ENCODE results near the gene FAM174C. TPM values are rescaled to one million over a fixed set of nuclear protein-coding genes. Genes with fewer than 3 reads are reported as not detected.

Gene FAM174C
- total RNA-seq, 1 donor from 2014 or later = 32.7 TPM

- Mint-ChIP-seq H3K4me3 (ENCODE audit: unreplicated experiment) (peak overlapping the region; percentile 46), H3K27me3 (ENCODE audit: low read depth) (no peaks in the 10 kb centered on the region), H3K27ac (ENCODE audit: unreplicated experiment) (no peak overlapping the region), H3K9me3 (ENCODE audit: low read depth) (no peaks in the 10 kb centered on the region), H3K4me1 (ENCODE audit: low read depth) (peaks cover 17% of the 10 kb centered on the region), H3K36me3 (ENCODE audit: low read depth) (peaks cover 3% of the 10 kb centered on the region)
- TF ChIP-seq CTCF (IDR thresholded peaks at IDR 0.05) = no peak
- DNase-seq (ENCODE audit: low spot score) = no peak
Observed at GRCh38 chr19:1235625-1236538, 39.4 kb upstream of the FAM174C start.

GRCh38 chr19:1236576-1236975, 38.8 kb upstream of the FAM174C start:
- peaks cover 23% of the 10 kb centered on the region for H3K4me1 Mint-ChIP-seq (ENCODE audit: low read depth)
- no peak for TF ChIP-seq CTCF (IDR thresholded peaks at IDR 0.05)
- H3K36me3 Mint-ChIP-seq (ENCODE audit: low read depth) = peaks cover 2% of the 10 kb centered on the region
- H3K4me3 Mint-ChIP-seq (ENCODE audit: unreplicated experiment) = peak overlapping the region; percentile 46
- no peak for DNase-seq (ENCODE audit: low spot score)
- no peaks in the 10 kb centered on the region for H3K27me3 Mint-ChIP-seq (ENCODE audit: low read depth)
- no peak overlapping the region for H3K27ac Mint-ChIP-seq (ENCODE audit: unreplicated experiment)
- no peaks in the 10 kb centered on the region for H3K9me3 Mint-ChIP-seq (ENCODE audit: low read depth)

GRCh38 chr19:1237027-1237659, 38.2 kb upstream of the FAM174C start:
- no peaks in the 10 kb centered on the region for H3K27me3 Mint-ChIP-seq (ENCODE audit: low read depth)
- DNase-seq (ENCODE audit: low spot score) = no peak
- peaks cover 22% of the 10 kb centered on the region for H3K4me1 Mint-ChIP-seq (ENCODE audit: low read depth)
- H3K36me3 Mint-ChIP-seq (ENCODE audit: low read depth) = no peaks in the 10 kb centered on the region
- no peaks in the 10 kb centered on the region for H3K9me3 Mint-ChIP-seq (ENCODE audit: low read depth)
- H3K4me3 Mint-ChIP-seq (ENCODE audit: unreplicated experiment) = peak overlapping the region; percentile 65
- H3K27ac Mint-ChIP-seq (ENCODE audit: unreplicated experiment) = no peak overlapping the region
- no peak for TF ChIP-seq CTCF (IDR thresholded peaks at IDR 0.05)

- Mint-ChIP-seq H3K9me3 (ENCODE audit: low read depth) (no peaks in the 10 kb centered on the region), H3K27me3 (ENCODE audit: low read depth) (no peaks in the 10 kb centered on the region), H3K27ac (ENCODE audit: unreplicated experiment) (peak within 1 kb of the TSS; percentile 69), H3K36me3 (ENCODE audit: low read depth) (no peaks in the 10 kb centered on the region), H3K4me3 (ENCODE audit: unreplicated experiment) (peak within 1 kb of the TSS; percentile 69), H3K4me1 (ENCODE audit: low read depth) (peaks cover 23% of the 10 kb centered on the region)
- no peak for DNase-seq (ENCODE audit: low spot score)
- TF ChIP-seq CTCF (IDR thresholded peaks at IDR 0.05) = no peak
Observed at GRCh38 chr19:1237754-1238368, 37.5 kb upstream of the FAM174C start, which contains the start of gene CBARP. TSS of gene CBARP (minus strand) at chr19:1238005. CDS start at chr19:1236100, 1,905 bp downstream.

Data from chondrocyte (in vitro differentiated cells).